WTC11 (cell line): Measurements from ENCODE around the gene TEN1. TPM values are rescaled to one million over a fixed set of nuclear protein-coding genes. Genes with fewer than 3 reads are reported as not detected.

ENCODE experiments used
- ATAC-seq: fragments of 200-7000 bp; cut with Tn5 transposase; 2 replicates; pipeline ENCODE4 v1.10.0; 2021; ENCODE audit warnings: mild to moderate bottlenecking, moderate library complexity
- CTCF ChIA-PET: fragments of 300-600 bp; sonication (Branson Sonifier 250); formaldehyde crosslinking; loops from one replicate; lab custom pipeline; 2021; ENCODE audit warnings: antibody characterized with exemption; lab: Charles Lee
- POLR2A ChIA-PET: fragments of 350-600 bp; sonication (Branson Sonifier 250); formaldehyde crosslinking; loops from one replicate; lab custom pipeline; 2021; ENCODE audit warnings: antibody characterized with exemption; lab: Charles Lee
- DNase-seq: peaks from one replicate; pipeline ENCODE4 v3.0.0; 2021; ENCODE audit warnings: low spot score
- H3K27ac Mint-ChIP-seq: 2 replicates; pipeline ENCODE4 v1.8.0; 2021; ENCODE audit warnings: mixed read lengths
- H3K27me3 Mint-ChIP-seq: 2 replicates; pipeline ENCODE4 v1.8.0; 2021; ENCODE audit warnings: low read depth, mild to moderate bottlenecking, moderate library complexity, mixed read lengths
- H3K36me3 Mint-ChIP-seq: 2 replicates; pipeline ENCODE4 v1.8.0; 2021; ENCODE audit warnings: mixed read lengths
- H3K4me1 Mint-ChIP-seq: 2 replicates; pipeline ENCODE4 v1.8.0; 2022; ENCODE audit warnings: mixed read lengths
- H3K4me3 Mint-ChIP-seq: 2 replicates; pipeline ENCODE4 v1.8.0; 2021; ENCODE audit warnings: mild to moderate bottlenecking, moderate library complexity, mixed read lengths
- H3K9me3 Mint-ChIP-seq: 2 replicates; pipeline ENCODE4 v1.8.0; 2021; ENCODE audit warnings: mixed read lengths
- ATF1 ChIP-seq: sonication (generic); formaldehyde crosslinking; IDR thresholded peaks from 2 replicates; pipeline ENCODE4 v1.8.1; 2023; ENCODE audit warnings: mild to moderate bottlenecking, moderate library complexity, missing genetic modification reagents
- ETV6 ChIP-seq: sonication (generic); formaldehyde crosslinking; IDR thresholded peaks from 2 replicates; pipeline ENCODE4 v1.8.1; 2022; ENCODE audit warnings: mild to moderate bottlenecking, missing genetic modification reagents
- FOXJ3 ChIP-seq: sonication (generic); formaldehyde crosslinking; IDR thresholded peaks from 2 replicates; pipeline ENCODE4 v1.9.0; 2021; ENCODE audit warnings: missing genetic modification reagents, mild to moderate bottlenecking, borderline replicate concordance
- NFE2L1 ChIP-seq: sonication (generic); formaldehyde crosslinking; IDR thresholded peaks from 2 replicates; pipeline ENCODE4 v1.8.1; 2023; ENCODE audit warnings: missing genetic modification reagents
- NR1H2 ChIP-seq: sonication (generic); formaldehyde crosslinking; IDR thresholded peaks from 2 replicates; pipeline ENCODE4 v1.9.0; 2021; ENCODE audit warnings: mild to moderate bottlenecking, moderate library complexity, missing genetic modification reagents
- NR2C2 ChIP-seq: sonication (generic); formaldehyde crosslinking; IDR thresholded peaks from 2 replicates; pipeline ENCODE4 v1.8.0; 2022; ENCODE audit warnings: mild to moderate bottlenecking, missing genetic modification reagents
- RORB ChIP-seq: fragments of 250-450 bp; sonication (Bioruptor Pico); IDR thresholded peaks from 2 replicates; pipeline ENCODE4 v1.9.0; 2021; ENCODE audit warnings: mild to moderate bottlenecking
- TCF7 ChIP-seq: sonication (generic); formaldehyde crosslinking; IDR thresholded peaks from 2 replicates; pipeline ENCODE4 v1.8.0; 2022; ENCODE audit warnings: mild to moderate bottlenecking, low read depth, missing genetic modification reagents, moderate library complexity
- ZNF121 ChIP-seq: sonication (generic); formaldehyde crosslinking; IDR thresholded peaks from 2 replicates; pipeline ENCODE4 v1.8.0; 2023; ENCODE audit warnings: missing genetic modification reagents
- ZNF138 ChIP-seq: sonication (generic); formaldehyde crosslinking; conservative IDR thresholded peaks from 2 replicates; pipeline ENCODE4 v1.8.1; 2022; ENCODE audit warnings: mild to moderate bottlenecking, moderate library complexity, missing genetic modification reagents
- ZNF396 ChIP-seq: fragments of 250-450 bp; sonication (Bioruptor Pico); IDR thresholded peaks from 2 replicates; pipeline ENCODE4 v1.8.0; 2021; ENCODE audit warnings: mild to moderate bottlenecking, moderate library complexity, borderline replicate concordance
- ZSCAN18 ChIP-seq: fragments of 250-450 bp; sonication (Bioruptor Pico); IDR thresholded peaks from 2 replicates; pipeline ENCODE4 v2.1.2; 2022; ENCODE audit warnings: mild to moderate bottlenecking, moderate library complexity
- total RNA-seq: library from RNA; stranded (reverse); gene quantifications from 3 replicates; pipeline ENCODE4 v1.2.3, GENCODE V29; 2021
- TF ChIP-seq, protein P1 (sequence below): sonication (generic); formaldehyde crosslinking; IDR thresholded peaks from 2 replicates; pipeline ENCODE4 v1.8.1; 2023; ENCODE audit warnings: mild to moderate bottlenecking, missing genetic modification reagents, borderline replicate concordance
- TF ChIP-seq, protein P2 (sequence below): sonication (generic); formaldehyde crosslinking; IDR thresholded peaks from 2 replicates; pipeline ENCODE4 v1.8.0; 2022; ENCODE audit warnings: mild to moderate bottlenecking, missing genetic modification reagents
- TF ChIP-seq, protein P3 (sequence below): sonication (generic); formaldehyde crosslinking; IDR thresholded peaks from 2 replicates; pipeline ENCODE4 v1.8.1; 2022; ENCODE audit warnings: missing genetic modification reagents, borderline replicate concordance
- TF ChIP-seq, protein P4 (sequence below): sonication (generic); formaldehyde crosslinking; conservative IDR thresholded peaks from 2 replicates; pipeline ENCODE4 v1.8.1; 2023; ENCODE audit warnings: mild to moderate bottlenecking, low read depth, missing genetic modification reagents, moderate library complexity

Gene TEN1
- total RNA-seq, 1 experiment from 2014 or later = 15.6 TPM

- no peaks in the 10 kb centered on the region for H3K9me3 Mint-ChIP-seq
- H3K27me3 Mint-ChIP-seq = no peaks in the 10 kb centered on the region
- peaks cover 4% of the 10 kb centered on the region for H3K4me1 Mint-ChIP-seq
- DNase-seq (no peak), ATAC-seq (no peak)
- H3K27ac Mint-ChIP-seq = no peak overlapping the region
- ChIA-PET POLR2A (no interaction called here), CTCF (interaction anchor here (0.8 to 2.1 kb wide), 4 partner anchors 9 to 18 kb away, joined by 3 to 9 read pairs (median 6); no protein-coding TSS in a partner anchor)
- no peak overlapping the region for H3K4me3 Mint-ChIP-seq
- TF ChIP-seq, protein P1, sequence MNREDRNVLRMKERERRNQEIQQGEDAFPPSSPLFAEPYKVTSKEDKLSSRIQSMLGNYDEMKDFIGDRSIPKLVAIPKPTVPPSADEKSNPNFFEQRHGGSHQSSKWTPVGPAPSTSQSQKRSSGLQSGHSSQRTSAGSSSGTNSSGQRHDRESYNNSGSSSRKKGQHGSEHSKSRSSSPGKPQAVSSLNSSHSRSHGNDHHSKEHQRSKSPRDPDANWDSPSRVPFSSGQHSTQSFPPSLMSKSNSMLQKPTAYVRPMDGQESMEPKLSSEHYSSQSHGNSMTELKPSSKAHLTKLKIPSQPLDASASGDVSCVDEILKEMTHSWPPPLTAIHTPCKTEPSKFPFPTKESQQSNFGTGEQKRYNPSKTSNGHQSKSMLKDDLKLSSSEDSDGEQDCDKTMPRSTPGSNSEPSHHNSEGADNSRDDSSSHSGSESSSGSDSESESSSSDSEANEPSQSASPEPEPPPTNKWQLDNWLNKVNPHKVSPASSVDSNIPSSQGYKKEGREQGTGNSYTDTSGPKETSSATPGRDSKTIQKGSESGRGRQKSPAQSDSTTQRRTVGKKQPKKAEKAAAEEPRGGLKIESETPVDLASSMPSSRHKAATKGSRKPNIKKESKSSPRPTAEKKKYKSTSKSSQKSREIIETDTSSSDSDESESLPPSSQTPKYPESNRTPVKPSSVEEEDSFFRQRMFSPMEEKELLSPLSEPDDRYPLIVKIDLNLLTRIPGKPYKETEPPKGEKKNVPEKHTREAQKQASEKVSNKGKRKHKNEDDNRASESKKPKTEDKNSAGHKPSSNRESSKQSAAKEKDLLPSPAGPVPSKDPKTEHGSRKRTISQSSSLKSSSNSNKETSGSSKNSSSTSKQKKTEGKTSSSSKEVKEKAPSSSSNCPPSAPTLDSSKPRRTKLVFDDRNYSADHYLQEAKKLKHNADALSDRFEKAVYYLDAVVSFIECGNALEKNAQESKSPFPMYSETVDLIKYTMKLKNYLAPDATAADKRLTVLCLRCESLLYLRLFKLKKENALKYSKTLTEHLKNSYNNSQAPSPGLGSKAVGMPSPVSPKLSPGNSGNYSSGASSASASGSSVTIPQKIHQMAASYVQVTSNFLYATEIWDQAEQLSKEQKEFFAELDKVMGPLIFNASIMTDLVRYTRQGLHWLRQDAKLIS (CRISPR knock-in tag) = no peak
- no peak for TF ChIP-seq ZNF121 (CRISPR knock-in tag)
- TF ChIP-seq NR1H2 = no peak
- TF ChIP-seq ZNF138 (CRISPR knock-in tag) = no peak
- TF ChIP-seq, protein P2, sequence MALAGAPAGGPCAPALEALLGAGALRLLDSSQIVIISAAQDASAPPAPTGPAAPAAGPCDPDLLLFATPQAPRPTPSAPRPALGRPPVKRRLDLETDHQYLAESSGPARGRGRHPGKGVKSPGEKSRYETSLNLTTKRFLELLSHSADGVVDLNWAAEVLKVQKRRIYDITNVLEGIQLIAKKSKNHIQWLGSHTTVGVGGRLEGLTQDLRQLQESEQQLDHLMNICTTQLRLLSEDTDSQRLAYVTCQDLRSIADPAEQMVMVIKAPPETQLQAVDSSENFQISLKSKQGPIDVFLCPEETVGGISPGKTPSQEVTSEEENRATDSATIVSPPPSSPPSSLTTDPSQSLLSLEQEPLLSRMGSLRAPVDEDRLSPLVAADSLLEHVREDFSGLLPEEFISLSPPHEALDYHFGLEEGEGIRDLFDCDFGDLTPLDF = no peak
- TF ChIP-seq ATF1 (CRISPR knock-in tag) = no peak
- TF ChIP-seq, all 79 proteins: peak for 0
- no peaks in the 10 kb centered on the region for H3K36me3 Mint-ChIP-seq
Measured at GRCh38 chr17:76022973-76023899, 44.2 kb downstream of the TEN1 start.

DNA sequence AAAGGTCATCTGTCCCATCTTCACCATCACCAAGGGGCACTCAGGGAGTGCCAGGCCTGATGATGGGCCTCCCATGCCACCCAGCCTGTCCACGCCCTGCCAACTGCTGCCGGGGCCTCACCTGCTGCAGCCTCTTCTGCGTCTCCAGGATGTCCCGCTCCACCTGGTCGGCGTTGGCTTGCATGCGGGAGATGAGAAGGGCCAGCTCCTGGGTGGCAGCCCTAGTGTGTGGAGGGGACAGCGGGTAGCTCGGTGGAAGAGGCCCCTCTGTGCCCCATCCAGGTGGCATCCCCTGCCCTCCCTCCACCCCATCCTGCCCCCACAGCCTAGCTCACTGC is 44.8 kb downstream of the TEN1 start:
- Mint-ChIP-seq H3K9me3 (no peaks in the 10 kb centered on the region), H3K27me3 (no peaks in the 10 kb centered on the region), H3K36me3 (no peaks in the 10 kb centered on the region), H3K4me3 (no peak overlapping the region), H3K4me1 (peaks cover 8% of the 10 kb centered on the region), H3K27ac (no peak overlapping the region)
- TF ChIP-seq, protein P3, sequence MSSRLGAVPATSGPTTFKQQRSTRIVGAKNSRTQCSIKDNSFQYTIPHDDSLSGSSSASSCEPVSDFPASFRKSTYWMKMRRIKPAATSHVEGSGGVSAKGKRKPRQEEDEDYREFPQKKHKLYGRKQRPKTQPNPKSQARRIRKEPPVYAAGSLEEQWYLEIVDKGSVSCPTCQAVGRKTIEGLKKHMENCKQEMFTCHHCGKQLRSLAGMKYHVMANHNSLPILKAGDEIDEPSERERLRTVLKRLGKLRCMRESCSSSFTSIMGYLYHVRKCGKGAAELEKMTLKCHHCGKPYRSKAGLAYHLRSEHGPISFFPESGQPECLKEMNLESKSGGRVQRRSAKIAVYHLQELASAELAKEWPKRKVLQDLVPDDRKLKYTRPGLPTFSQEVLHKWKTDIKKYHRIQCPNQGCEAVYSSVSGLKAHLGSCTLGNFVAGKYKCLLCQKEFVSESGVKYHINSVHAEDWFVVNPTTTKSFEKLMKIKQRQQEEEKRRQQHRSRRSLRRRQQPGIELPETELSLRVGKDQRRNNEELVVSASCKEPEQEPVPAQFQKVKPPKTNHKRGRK = no peak
- TF ChIP-seq NFE2L1 (no peak), TCF7 (CRISPR knock-in tag) (no peak), ZNF396 (CRISPR knock-in tag) (no peak), NR1H2 (no peak), RORB (no peak)
- ATAC-seq (no peak), DNase-seq (no peak)
- ChIA-PET POLR2A (no interaction called here), CTCF (interaction anchor here (0.7 to 1.5 kb wide), 3 partner anchors 10 to 19 kb away, joined by 3 to 9 read pairs (median 3); no protein-coding TSS in a partner anchor)

DNA sequence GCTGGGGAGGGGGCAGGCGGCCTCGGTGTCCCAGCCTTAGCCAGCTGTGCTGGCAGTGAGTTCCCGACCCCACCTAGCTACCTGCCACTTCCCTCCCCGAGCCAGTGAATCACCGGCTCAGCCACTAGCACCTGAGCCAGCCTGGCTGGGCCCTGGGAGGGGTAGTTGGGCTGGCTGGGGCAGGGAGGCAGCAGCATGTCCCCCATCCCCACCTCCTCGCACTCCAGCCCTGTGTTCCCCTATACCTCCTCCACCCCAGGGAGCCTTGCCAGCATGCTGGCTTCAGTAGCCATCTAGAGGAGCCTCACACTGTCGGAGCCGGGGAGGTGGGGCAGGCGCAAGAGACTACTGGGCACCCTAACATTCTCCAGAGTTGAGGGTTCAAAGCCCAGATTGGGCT is 45.3 kb downstream of the TEN1 start:
- Mint-ChIP-seq H3K4me1 (peaks cover 12% of the 10 kb centered on the region), H3K27me3 (no peaks in the 10 kb centered on the region), H3K36me3 (no peaks in the 10 kb centered on the region), H3K4me3 (no peak overlapping the region), H3K9me3 (no peaks in the 10 kb centered on the region), H3K27ac (no peak overlapping the region)
- ATAC-seq (no peak), DNase-seq (no peak)
- ChIA-PET CTCF (interaction anchor here (0.7 to 1.5 kb wide), 3 partner anchors 10 to 19 kb away, joined by 3 to 9 read pairs (median 3); no protein-coding TSS in a partner anchor), POLR2A (no interaction called here)
- TF ChIP-seq, protein P4, sequence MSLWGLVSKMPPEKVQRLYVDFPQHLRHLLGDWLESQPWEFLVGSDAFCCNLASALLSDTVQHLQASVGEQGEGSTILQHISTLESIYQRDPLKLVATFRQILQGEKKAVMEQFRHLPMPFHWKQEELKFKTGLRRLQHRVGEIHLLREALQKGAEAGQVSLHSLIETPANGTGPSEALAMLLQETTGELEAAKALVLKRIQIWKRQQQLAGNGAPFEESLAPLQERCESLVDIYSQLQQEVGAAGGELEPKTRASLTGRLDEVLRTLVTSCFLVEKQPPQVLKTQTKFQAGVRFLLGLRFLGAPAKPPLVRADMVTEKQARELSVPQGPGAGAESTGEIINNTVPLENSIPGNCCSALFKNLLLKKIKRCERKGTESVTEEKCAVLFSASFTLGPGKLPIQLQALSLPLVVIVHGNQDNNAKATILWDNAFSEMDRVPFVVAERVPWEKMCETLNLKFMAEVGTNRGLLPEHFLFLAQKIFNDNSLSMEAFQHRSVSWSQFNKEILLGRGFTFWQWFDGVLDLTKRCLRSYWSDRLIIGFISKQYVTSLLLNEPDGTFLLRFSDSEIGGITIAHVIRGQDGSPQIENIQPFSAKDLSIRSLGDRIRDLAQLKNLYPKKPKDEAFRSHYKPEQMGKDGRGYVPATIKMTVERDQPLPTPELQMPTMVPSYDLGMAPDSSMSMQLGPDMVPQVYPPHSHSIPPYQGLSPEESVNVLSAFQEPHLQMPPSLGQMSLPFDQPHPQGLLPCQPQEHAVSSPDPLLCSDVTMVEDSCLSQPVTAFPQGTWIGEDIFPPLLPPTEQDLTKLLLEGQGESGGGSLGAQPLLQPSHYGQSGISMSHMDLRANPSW (CRISPR knock-in tag) = no peak
- no peak for TF ChIP-seq ETV6
- TF ChIP-seq NR2C2 (CRISPR knock-in tag) = no peak
- TF ChIP-seq FOXJ3 (CRISPR knock-in tag) = no peak
- no peak for TF ChIP-seq ZSCAN18 (CRISPR knock-in tag)
